Esophagus squamous epithelium (tissue), 5 donors: ENCODE results near the gene TAS1R2. TPM values are rescaled to one million over a fixed set of nuclear protein-coding genes. Genes with fewer than 3 reads are reported as not detected.
"Not testable (repeated sequence)": the region's sequence is repeated elsewhere in the genome, so short reads cannot be mapped to it uniquely, and the experiment has no call there.

Source experiments
- DNase-seq: peaks from one replicate; lab custom pipeline; 2025; lab: John Stamatoyannopoulos, UW
- H3K27ac ChIP-seq, 4 donors: fragments of 200-600 bp; sonication (generic); one replicate each; pipeline ENCODE4 v1.5.1; 2016 to 2019; ENCODE audit warnings: mild to moderate bottlenecking in 1 of 4
- H3K27me3 ChIP-seq, 4 donors: fragments of 200-600 bp; sonication (generic); 1 replicate in 3 of 4; 2 replicates in 1 of 4; pipeline versions ENCODE4 v1.5.1 to v1.6.0; 2017 to 2021; ENCODE audit warnings: antibody characterized with exemption in 1 of 4
- H3K36me3 ChIP-seq, 3 donors: fragments of 200-600 bp; sonication (generic); one replicate each; pipeline ENCODE4 v1.5.1; 2016 to 2019
- H3K4me1 ChIP-seq, 3 donors: fragments of 200-600 bp; sonication (generic); one replicate each; pipeline ENCODE4 v1.5.1; 2017 to 2019
- H3K4me3 ChIP-seq, 4 donors: fragments of 200-600 bp; sonication (generic); 1 replicate in 3 of 4; 2 replicates in 1 of 4; pipeline ENCODE4 v1.5.1; 2016 to 2019; ENCODE audit warnings: mild to moderate bottlenecking in 2 of 4, moderate library complexity in 1 of 4
- H3K9me3 ChIP-seq, 3 donors: fragments of 200-600 bp; sonication (generic); one replicate each; pipeline ENCODE4 v1.5.1; 2016 to 2019
- POLR2A ChIP-seq, 4 donors: fragments of 450-650 bp; IDR thresholded peaks; one replicate each; pipeline ENCODE4 v1.6.1; 2017; ENCODE audit warnings: antibody characterized with exemption in 4 of 4, mild to moderate bottlenecking in 4 of 4, moderate library complexity in 3 of 4
- WGBS, 2 donors: methylation state at CpG; one replicate each; pipeline ENCODE4 v1.1.5; 2018; 5-methylcytosine and 5-hydroxymethylcytosine counted together
- intact Hi-C: fragments of 100-400 bp; cut with DNase I; formaldehyde crosslinking; loops from one replicate; pipeline ENCODE4 v1.15.0; 2022
- total RNA-seq, 4 donors: library from RNA; depleted of rRNA; stranded (reverse); fragments of >200 nt; gene quantifications; one replicate each; pipeline ENCODE4 v1.1.0, GENCODE V29; 2016
- TF ChIP-seq, protein P1 (sequence below), 6 experiments: fragments of 450-650 bp in 4 of 6; fragments of 200-600 bp in 2 of 6; sonication (generic) in 2 of 6; IDR thresholded peaks; one replicate each; pipeline ENCODE4 v1.5.1; 2016 to 2019; ENCODE audit warnings: antibody characterized with exemption in 6 of 6, mild to moderate bottlenecking in 4 of 6, moderate library complexity in 4 of 6
- donor health status: DM: yes; HTN: yes; CAD: no.

Gene TAS1R2
- total RNA-seq, 4 donors from 2014 or later = not detected

DNA sequence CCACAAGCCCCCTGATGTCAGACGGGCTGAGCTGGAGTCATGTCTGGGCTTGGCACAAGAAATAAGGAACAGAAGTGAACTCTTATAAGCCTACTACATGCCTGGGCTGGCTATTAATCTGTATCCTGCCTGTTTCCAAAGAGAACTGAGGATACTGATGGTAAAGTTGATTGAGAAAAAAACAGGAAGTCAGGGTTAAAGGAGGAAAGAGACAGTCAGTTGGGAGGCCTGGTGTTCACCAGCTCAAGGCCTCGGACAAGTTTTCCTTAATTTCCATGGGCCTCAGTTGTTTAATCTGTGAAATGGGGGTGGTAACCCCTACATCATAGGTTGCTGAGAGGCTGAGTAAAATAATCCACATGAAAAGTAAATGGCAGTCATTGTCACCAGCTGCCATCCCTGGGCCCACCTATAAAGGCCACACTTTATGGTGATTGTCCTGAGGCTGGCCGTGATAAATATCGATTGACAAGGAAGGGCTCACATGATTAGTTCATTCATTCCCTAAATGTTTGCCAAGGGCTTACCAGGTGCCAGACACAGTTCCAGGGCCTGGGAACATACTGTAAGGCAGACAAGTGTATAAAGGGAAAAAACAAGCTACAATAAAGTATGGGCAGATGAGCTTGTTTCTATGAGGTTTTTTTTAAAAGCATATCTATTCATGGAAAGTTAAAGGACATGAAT, 40.0 kb upstream of the TAS1R2 start:
- intact Hi-C loops = loop anchor here (5.0 kb wide), 1 partner anchor 68 kb away; no protein-coding TSS in a partner anchor
- WGBS, 2 donors = 19 to 63% methylated on average over 4 of the region's 4 CpGs
- H3K27me3 ChIP-seq = no peaks in the 10 kb centered on the region
- DNase-seq = no peak
- H3K27ac ChIP-seq = peak overlapping the region; percentile 28 to 97 (median 74)
- peaks cover 0 to 32% (median 0%) of the 10 kb centered on the region in 3 donors for H3K36me3 ChIP-seq
- H3K4me3 ChIP-seq = no peak overlapping the region
- H3K4me1 ChIP-seq = peaks cover 0 to 67% (median 28%) of the 10 kb centered on the region in 3 donors
- no peaks in the 10 kb centered on the region for H3K9me3 ChIP-seq
- TF ChIP-seq, protein P1, sequence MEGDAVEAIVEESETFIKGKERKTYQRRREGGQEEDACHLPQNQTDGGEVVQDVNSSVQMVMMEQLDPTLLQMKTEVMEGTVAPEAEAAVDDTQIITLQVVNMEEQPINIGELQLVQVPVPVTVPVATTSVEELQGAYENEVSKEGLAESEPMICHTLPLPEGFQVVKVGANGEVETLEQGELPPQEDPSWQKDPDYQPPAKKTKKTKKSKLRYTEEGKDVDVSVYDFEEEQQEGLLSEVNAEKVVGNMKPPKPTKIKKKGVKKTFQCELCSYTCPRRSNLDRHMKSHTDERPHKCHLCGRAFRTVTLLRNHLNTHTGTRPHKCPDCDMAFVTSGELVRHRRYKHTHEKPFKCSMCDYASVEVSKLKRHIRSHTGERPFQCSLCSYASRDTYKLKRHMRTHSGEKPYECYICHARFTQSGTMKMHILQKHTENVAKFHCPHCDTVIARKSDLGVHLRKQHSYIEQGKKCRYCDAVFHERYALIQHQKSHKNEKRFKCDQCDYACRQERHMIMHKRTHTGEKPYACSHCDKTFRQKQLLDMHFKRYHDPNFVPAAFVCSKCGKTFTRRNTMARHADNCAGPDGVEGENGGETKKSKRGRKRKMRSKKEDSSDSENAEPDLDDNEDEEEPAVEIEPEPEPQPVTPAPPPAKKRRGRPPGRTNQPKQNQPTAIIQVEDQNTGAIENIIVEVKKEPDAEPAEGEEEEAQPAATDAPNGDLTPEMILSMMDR (IDR thresholded peaks at IDR 0.05) = no peak
- TF ChIP-seq POLR2A (IDR thresholded peaks at IDR 0.05) = no peak

DNA sequence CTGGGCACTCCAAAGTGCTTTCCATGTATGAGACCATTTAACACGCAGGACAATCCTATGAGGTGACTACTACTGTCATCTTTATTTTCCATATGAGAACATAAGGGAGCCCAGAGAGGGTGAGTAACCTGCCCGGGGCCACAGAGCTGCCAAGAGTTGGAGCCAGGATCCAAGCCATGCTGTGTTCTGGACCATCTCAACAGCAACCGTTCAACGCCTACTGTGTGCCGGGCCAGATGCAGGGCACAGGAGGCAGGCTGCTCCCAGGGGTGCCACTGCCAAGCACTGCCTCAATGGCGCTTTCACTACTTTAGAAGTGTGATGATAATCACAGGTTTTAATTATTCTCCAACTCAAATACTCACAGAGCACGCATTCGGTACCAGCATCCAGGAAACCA, 39.1 kb upstream of the TAS1R2 start:
- H3K4me3 ChIP-seq = no peak overlapping the region
- no peak for TF ChIP-seq POLR2A (IDR thresholded peaks at IDR 0.05)
- TF ChIP-seq, protein P1 (IDR thresholded peaks at IDR 0.05) = no peak
- WGBS, 2 donors = 54 to 64% methylated on average over 6 to 8 of the region's 8 CpGs
- no peak for DNase-seq
- H3K9me3 ChIP-seq = no peaks in the 10 kb centered on the region
- H3K27me3 ChIP-seq = no peaks in the 10 kb centered on the region
- peak overlapping the region in 2 of 4 donors; percentile 93 to 97 for H3K27ac ChIP-seq
- intact Hi-C loops = no loop called here
- H3K4me1 ChIP-seq = peaks cover 0 to 69% (median 27%) of the 10 kb centered on the region in 3 donors
- H3K36me3 ChIP-seq = peaks cover 0 to 29% (median 0%) of the 10 kb centered on the region in 3 donors

DNA sequence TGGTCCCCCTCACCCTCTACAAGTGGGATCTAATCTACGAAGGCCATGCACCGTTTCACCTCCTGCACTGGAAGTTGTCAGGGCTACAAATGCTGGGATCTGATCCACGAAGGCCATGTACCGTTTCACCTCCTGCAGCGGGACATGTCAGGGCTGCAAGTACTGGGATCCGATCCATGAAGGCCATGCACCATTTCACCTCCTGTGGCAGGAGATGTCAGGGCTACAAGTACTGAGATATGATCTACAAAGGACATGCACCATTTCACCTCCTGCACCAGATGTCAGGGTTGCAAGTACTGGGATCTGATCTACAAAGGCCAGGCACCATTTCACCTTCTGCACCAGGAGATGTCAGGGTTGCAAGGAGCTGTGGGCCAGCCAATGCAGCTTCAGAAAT, 35.9 kb upstream of the TAS1R2 start:
- Histone ChIP-seq H3K9me3 (no peaks in the 10 kb centered on the region), H3K27me3 (no peaks in the 10 kb centered on the region), H3K4me1 (peaks cover 0 to 43% (median 22%) of the 10 kb centered on the region in 3 donors), H3K36me3 (peaks cover 0 to 39% (median 0%) of the 10 kb centered on the region in 3 donors), H3K4me3 (no peak overlapping the region), H3K27ac (peak overlapping the region in 2 of 4 donors; percentile 19 to 45)
- WGBS, 2 donors = 40 to 68% methylated on average over 1 to 6 of the region's 6 CpGs
- intact Hi-C loops = no loop called here
- TF ChIP-seq POLR2A (IDR thresholded peaks at IDR 0.05) = no peak
- TF ChIP-seq, protein P1 (IDR thresholded peaks at IDR 0.05) = no peak
- DNase-seq = no peak

DNA sequence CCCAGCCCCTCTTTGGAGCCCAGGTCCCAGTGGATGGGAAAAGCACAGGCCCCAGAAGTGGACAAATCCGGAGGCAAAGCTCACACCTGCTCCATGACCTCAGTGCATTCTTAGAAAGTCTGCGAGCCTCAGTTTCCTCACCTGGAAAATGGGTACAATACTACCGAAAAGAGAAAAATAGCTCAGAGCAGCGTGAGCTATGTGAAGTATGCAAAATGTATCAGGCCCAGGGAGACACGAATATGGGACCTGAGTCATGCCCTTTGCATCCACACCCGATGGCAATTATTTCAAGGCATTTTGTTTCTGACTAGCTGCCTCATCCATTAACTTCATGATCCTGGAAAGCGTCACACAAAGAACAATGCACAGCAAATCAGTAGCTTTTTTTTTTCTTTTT, 33.7 kb upstream of the TAS1R2 start:
- Histone ChIP-seq H3K4me3 (no peak overlapping the region), H3K27ac (no peak overlapping the region), H3K27me3 (no peaks in the 10 kb centered on the region), H3K9me3 (no peaks in the 10 kb centered on the region), H3K36me3 (peaks cover 0 to 51% (median 0%) of the 10 kb centered on the region in 3 donors), H3K4me1 (peaks cover 0 to 33% (median 15%) of the 10 kb centered on the region in 3 donors)
- TF ChIP-seq POLR2A (IDR thresholded peaks at IDR 0.05) = no peak
- TF ChIP-seq, protein P1 (IDR thresholded peaks at IDR 0.05) = no peak
- WGBS, 2 donors = 63 to 76% methylated on average over 6 to 7 of the region's 7 CpGs
- DNase-seq = no peak
- intact Hi-C loops = no loop called here

DNA sequence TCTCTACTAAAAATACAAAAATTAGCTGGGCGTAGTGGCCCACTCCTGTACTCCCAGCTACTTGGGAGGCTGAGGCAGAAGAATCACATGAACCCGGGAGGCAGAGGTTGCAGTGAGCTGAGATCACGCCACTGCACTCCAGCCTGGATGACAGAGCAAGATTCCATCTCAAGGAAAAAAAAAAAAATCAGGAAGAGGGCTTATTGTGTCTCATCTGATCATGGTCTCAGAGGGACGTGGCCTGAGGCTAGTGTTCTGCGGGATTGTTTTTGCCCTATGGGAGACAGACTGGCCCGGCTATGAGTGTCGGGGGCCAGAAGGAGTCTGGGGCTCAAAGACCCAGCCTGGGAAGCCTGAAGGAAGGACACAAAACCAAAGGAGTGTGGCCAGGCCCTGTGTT, 32.4 kb upstream of the TAS1R2 start:
- H3K27me3 ChIP-seq, intact Hi-C loops, H3K9me3 ChIP-seq, DNase-seq, H3K4me3 ChIP-seq, H3K27ac ChIP-seq: not testable (repeated sequence)
- Histone ChIP-seq H3K4me1 (peaks cover 0 to 43% (median 15%) of the 10 kb centered on the region in 3 donors), H3K36me3 (peaks cover 0 to 48% (median 0%) of the 10 kb centered on the region in 3 donors)
- WGBS, 2 donors = 92 to 93% methylated on average over 7 of the region's 7 CpGs
